Activated CD4-positive, alpha-beta T cell treated with anti-CD3 and anti-CD28 coated beads for 48 hours (primary cell): ENCODE measurements around the gene SORBS1.
A peak's percentile ranks its signal among the peaks of the same experiment; 100 is the strongest.

Source experiments
- DNase-seq: peaks from one replicate; pipeline ENCODE4 v3.0.0-alpha.2; 2020

The SORBS1 gene

GRCh38 chr10:95457319-95457886, 103.8 kb downstream of the SORBS1 start:
- DNase-seq, result no peak

- no peak for DNase-seq
Measured at GRCh38 chr10:95456516-95456915, 104.7 kb downstream of the SORBS1 start.

GRCh38 chr10:95454940-95455339, 106.2 kb downstream of the SORBS1 start:
- no peak for DNase-seq

DNA sequence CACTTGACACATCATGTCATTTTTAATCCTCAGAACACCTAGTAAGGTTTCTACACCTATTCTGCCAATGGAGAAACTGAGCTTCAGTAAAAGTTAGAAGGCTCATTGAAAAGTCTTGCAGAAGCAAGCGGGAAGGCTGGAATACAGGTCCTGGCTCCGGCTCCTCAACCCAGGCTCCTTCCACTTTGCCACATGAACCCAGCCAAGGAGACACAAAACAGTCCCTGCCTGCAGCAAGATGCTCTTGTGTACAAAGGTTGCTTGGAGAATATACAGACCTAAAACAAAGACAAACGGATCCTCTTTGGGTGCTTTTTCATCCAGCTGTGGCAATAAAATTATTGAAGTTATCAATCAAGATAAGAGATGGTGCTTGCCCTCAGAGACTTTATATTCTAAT, 106.8 kb downstream of the SORBS1 start:
- no peak for DNase-seq

DNA sequence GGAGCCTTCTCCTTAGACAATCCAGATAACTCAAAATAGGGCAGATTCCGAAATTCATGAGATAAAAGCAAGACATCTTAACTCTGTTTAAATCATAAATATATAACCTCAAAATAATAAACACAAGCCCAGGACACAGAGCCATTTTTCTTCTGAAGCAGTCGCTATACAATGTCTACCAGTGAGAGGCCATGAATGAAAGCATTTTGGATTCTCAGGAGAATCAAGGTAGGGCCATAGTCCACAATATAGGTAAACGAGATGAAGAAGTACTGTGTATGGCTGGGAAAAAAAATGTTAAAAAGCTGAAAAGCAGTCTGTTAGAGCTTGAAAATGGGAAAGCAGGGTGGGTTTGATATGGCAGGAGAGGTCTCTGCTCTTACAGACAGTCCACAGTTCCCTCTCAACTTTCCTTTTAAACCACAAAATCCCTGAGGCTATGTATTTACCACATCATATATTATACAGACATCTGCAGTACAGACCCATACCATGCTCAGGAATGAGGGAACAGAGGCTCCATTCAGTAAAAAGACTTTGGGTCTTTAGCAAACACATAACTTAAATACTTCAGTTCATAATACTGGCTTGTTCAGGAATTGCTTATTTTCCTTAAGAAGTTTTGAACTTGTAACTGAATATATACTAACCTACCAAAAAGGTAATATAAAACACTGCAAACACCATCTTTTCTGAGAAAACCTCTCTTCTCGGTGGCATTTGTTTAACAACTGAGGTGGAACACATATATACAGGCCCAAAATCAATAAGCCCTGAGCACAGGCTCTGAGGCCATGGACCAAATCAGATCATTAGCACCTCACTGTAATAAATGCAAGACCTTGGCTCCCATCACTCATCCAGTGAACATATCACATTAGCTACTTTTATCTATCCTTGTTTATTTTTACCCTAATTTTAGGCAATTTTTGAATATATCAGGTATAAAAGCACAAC, 109.3 kb downstream of the SORBS1 start:
- DNase-seq, result no peak

DNA sequence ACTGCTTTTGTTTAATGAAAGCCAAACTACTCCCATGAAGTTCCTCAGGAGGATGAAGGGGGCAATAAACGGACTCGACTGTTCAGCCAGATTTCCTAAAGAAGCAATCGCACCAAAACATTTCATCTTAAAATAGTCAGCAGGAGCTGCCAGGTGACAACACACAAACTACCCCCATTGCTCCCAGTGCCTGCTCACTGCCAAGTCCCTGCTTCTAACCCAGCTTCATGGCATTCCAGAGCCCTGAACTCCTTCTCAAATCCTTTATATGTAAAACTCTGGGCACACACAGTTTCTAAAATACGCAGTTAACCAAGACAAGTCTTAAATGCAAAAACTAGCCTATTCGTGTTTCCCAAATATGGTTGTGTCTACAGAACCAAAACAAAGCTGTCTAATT, 110.0 kb downstream of the SORBS1 start:
- no peak for DNase-seq

DNA sequence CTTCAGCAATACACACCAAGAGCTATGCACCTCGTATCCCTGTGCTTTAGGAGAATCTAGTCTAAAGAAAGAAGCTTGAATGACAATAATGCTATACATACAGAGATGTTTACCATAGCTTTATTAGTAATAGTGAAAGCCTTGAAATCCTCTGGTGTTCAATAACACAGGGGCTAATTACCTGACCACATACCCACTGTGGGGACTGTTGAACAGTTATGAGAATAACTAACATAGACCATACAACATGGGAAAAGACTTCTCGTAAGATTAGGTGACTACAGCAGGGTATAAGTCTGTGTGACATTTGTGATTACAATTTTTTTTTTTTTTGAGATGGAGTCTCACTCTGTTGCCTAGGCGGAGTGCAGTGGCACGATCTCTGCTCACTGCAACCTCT, 111.0 kb downstream of the SORBS1 start:
- no peak for DNase-seq

- DNase-seq, result no peak
Measured at GRCh38 chr10:95447685-95448084, 113.5 kb downstream of the SORBS1 start.

- DNase-seq, result peak; percentile 48
Measured at GRCh38 chr10:95445837-95446486, 115.2 kb downstream of the SORBS1 start.

DNA sequence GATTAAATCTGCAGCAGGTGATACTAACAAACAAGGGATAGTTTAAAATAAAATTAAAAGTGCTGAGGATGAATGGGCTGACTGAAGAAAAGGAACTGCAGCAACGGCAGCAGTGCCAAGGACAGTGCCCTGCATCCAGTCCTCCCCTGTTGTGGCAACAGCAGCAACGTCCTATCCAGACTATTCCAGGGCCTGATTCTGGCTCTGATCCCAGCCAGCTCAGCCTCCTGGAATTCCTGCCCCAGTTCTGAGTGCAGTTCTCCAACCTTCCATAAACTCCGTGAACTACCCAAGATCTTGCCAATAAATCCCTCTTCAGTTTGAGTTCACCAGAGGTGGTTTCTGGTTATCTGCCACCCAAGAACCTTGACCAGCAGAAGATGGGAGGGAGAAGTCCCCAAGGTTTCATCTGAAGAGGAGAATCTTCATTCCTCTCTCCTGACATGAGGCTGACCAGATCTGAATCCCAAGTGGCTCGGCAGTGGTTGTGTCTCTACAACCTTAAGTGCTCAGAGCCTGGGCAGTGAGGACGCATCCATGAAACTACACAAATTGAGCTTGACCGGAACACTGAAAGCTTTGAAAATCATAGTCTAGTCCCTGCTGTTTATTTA, 115.8 kb downstream of the SORBS1 start:
- DNase-seq, result no peak

- DNase-seq, result no peak
Measured at GRCh38 chr10:95444792-95445191, 116.4 kb downstream of the SORBS1 start.

- no peak for DNase-seq
Measured at GRCh38 chr10:95443636-95444035, 117.5 kb downstream of the SORBS1 start.

GRCh38 chr10:95442341-95442740, 118.8 kb downstream of the SORBS1 start:
- DNase-seq, result no peak

DNA sequence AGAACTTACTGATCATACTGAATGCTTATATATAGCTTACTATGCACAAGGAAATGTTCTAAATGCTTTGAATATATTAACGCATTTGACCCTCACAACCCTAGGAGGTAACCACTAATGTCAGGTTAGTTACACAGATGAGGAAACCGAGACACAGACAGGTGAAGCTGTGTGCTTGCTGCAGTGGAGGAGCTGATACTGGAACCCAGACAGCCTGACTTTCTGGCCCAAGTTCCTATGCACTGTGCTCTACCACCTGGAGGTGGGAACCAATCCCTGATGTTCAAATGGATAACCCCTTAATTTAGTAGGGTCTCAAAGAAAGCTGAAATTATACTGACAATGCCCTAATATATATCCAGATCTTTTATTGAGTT, 119.6 kb downstream of the SORBS1 start:
- no peak for DNase-seq

DNA sequence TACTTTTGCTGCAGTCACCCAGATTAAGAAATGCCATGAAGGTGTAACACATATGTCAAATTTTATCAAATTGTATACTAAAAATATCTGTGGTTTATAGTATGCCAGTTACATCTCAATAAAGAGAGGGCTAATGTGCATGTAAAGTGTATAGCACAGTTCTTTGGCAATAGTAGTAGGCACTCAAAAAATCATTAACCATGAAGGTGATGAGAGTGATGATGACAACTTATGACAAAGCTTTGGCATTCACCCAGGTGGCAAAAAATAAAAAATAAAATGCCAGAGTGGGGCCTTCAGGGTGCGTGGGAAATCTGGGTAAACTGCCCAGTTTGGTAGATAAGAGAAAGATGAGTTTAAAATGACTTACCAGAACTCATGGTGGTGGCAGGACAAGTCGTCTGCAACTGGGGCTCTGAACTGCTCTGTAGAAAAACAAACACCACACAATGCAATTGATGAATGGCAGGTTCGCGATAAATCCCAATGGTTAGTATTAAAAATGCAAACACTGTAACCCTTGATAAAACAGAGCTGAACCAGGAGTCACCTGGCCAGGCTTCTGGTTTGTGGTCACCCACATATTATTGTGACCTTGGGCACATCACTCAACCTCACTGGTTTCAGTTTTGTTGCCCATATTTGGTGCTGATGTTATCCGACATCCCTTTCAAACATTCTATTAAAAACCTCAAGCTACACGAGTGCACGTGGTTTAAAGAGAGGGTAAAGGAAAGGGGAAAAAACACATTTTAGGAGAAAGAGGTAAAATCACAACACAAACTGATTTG, 120.2 kb downstream of the SORBS1 start:
- DNase-seq, result no peak

DNA sequence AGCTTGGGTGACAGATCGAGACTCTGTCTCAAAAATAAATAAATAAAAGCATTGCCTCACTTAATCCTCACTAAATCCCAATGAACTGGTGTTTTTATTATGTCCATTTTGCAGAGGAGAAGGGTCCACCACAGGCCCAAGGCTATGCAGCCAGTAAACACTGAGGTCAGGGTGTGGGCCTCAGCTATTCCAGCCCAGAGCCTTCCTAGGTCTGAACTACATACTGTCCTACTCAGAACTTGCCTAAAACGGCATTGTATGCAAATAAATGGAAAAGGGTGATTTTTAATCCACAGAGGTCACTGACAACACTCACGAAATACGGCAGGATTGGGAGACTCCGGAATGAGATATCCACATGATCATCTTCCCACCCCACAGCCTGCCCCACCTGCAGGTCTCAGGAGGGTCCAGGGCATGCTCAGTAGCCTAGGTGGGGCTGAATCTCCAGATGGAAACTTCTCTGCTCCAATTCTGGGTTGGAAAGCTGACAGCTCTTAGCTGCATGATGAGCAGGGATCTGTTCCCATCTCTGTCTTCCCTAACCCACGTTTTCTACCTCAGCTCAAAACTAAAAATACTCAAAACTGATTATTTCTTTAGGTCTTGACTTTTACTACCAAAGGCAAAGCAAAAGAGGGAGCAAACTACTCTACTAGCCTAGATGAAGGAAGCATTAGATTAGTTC, 121.0 kb downstream of the SORBS1 start:
- DNase-seq, result no peak

- no peak for DNase-seq
Measured at GRCh38 chr10:95438781-95439180, 122.4 kb downstream of the SORBS1 start.

- no peak for DNase-seq
Measured at GRCh38 chr10:95437669-95438068, 123.5 kb downstream of the SORBS1 start.

DNA sequence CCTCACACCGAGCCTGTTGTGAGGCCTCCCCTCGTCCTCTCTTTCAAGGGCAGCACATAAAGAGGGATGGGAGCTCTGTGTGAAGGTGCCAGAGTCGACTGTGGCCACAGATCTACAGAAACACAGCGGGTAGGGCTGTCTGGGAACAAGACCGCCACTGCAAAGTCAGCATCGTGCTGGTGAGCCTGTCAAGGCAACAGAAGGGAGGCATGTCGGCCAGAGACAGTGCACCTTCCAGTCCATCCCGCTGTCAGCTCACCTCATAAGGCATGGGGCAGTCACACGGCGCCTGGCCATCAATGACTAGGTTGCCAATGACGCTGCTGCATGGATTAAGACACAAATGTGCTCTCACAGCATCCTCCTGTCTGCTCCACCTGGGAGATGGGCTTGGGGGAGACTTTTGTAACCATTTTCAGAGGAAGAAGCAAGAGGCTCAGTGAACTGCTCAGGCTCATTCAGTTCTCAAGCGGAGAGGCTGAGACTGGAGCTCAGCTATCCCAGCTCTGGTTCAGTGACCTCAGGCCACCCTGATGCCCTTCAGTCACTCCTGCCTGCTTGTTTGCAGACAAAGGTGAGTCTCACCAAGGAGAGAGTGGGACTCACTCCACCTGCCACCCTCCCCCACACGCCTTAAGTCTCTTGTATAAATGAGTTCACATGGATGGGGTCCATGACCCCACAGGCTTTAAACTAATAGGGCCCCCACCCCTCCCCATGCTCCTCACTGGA, 125.5 kb downstream of the SORBS1 start:
- DNase-seq, result no peak

DNA sequence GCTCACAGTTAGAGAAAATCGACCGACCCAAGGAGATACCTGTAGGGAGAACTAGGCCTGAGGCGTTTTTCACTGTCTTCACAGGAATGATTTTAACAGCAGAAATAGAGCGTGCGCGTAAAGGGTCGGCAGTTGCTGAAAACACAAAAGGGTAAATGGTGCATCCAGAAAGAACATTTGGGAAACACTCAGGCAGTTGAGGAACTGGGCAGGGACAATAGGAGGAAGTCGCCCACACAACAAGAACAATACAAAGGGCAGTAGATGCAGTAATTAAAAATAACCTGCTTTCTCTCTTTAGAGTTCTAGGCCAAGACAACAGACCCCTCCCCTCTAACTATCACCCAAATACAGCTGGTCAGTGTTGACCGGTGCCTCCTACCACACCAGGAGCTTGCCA, 126.6 kb downstream of the SORBS1 start:
- no peak for DNase-seq

- no peak for DNase-seq
Measured at GRCh38 chr10:95431900-95432342, 129.2 kb downstream of the SORBS1 start.
